Measurements from ENCODE around the gene GAK. TPM values are rescaled to one million over a fixed set of nuclear protein-coding genes. Genes with fewer than 3 reads are reported as not detected.
"Not testable (repeated sequence)": the region's sequence is repeated elsewhere in the genome, so short reads cannot be mapped to it uniquely, and the experiment has no call there.

GAK gene
- total RNA-seq, 1 experiment from 2014 or later: 57.1 TPM

DNA sequence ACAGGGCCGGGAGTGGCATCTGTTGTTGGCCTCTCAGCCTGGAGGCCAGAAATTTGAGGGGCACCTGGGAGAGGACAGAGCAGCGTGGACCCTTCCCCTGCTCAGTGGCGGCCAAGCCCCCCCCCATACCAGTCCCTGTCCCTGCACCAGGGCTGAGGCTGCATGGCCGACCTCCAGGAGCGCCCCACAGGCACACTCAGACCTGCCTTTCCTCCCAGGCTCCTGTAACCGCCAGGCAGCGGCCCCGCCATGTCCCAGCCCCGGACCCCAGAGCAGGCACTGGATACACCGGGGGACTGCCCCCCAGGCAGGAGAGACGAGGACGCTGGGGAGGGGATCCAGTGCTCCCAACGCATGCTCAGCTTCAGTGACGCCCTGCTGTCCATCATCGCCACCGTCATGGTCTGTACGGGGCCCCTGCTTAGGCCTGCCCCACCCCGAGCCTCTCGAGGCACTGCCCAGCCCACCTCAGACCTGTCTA is 15.4 kb upstream of the GAK start:
- no peak overlapping the region for H3K4me3 ChIP-seq
- H3K9me3 ChIP-seq: no peaks in the 10 kb centered on the region
- no peaks in the 10 kb centered on the region for H3K36me3 ChIP-seq
- no peaks in the 10 kb centered on the region for H3K27me3 ChIP-seq
- no peak for DNase-seq

DNA sequence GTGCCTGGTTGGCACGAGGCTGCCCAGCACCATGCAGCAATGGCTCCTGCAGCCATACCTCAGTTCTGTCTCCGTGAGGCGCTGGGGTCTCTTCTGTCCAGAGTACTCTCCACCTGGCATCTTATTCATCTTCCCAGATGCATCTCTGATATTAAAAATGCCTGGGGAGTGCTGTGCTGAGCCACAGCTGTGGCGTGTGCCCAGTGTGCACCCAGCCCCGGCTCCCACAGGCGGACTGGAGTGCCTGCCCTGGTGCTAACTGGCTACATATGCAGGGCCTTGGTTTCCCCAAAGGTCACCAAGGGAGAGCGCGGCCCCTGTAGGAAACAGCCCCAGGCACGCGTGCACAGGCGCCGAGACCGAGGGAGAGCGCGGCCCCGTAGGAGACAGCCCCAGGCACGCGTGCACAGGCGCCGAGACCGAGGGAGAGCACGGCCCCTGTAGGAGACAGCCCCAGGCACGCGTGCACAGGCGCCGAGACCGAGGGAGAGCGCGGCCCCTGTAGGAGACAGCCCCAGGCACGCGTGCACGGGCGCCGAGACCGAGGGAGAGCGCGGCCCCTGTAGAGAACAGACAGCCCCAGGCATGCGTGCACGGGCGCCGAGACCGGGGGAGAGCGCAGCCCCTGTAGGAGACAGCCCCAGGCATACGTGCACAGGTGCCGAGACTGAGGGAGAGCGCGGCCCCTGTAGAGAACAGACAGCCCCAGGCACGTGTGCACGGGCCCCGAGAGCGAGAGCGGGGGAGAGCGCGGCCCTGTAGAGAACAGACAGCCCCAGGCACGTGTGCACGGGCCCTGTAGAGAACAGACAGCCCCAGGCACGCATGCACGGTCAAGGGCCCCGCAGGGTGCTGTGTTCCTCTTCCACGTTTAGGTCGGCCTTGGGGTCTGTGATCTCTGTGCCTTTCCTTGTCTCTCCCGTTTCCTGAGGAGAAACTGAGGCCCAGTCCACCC is 14.7 kb upstream of the GAK start:
- no peak overlapping the region for H3K4me3 ChIP-seq
- no peak for DNase-seq
- H3K9me3 ChIP-seq: no peaks in the 10 kb centered on the region
- H3K27me3 ChIP-seq: no peaks in the 10 kb centered on the region
- H3K36me3 ChIP-seq: no peaks in the 10 kb centered on the region

DNA sequence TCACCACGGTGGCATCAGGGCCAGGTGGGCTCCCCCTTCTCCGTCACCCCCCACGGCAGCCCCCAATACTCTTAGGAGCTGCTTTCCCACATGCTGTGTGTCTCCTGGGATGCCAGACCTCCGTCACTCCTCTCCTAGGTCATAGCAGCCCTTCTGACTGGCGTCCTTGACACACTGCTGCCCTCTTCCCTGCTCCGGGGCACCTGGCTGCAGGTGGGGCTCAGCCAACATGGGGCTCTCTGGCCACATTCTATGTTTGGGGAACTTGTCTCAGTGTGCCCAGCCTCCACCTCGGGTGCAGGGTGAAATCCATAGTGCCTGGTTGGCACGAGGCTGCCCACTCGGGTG is 14.0 kb upstream of the GAK start:
- Histone ChIP-seq H3K4me3 (no peak overlapping the region), H3K27me3 (no peaks in the 10 kb centered on the region), H3K9me3 (no peaks in the 10 kb centered on the region), H3K36me3 (no peaks in the 10 kb centered on the region)
- DNase-seq: no peak

DNA sequence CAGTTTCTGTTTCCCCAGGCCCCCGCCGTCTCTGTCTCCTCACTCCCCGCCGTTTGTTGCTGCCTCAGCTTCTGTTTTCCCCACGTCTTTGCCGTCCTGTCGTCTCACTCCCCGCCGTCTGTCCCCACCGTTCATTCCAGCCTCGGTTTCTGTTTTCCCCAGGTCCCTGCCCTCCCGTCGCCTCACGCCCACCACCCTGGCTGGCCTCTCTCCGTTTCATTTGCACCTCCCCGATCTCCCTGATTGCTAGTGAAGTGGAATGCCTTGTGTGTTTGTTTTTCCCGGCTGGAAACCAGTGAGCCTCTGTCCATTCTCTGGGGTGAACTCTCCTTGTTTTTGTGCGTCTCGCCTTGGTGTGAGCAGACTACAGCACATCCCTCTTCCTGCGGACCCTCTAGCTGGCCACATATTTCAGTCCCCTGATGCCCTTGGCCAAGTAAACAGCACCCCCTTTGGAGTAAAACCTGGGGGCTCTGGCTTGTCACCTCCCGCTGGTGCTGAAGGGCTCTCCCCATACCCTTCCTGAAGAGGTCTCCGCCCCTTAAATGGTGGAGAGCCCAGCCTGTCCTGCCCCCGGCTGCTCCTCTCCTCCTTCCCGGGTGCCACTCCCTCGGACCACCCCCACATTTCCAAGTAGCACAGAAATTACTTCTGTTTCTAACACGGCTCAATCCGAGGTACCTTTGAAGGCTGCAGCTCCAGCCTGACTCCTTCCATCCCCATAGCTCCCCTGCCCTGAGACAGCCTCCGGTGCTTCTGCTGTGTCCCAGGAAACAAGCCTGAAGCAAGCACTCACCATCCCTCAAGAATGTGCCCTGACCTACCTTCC is 13.4 kb upstream of the GAK start:
- H3K9me3 ChIP-seq: no peaks in the 10 kb centered on the region
- H3K27me3 ChIP-seq: no peaks in the 10 kb centered on the region
- DNase-seq: no peak
- H3K4me3 ChIP-seq: no peak overlapping the region
- no peaks in the 10 kb centered on the region for H3K36me3 ChIP-seq

DNA sequence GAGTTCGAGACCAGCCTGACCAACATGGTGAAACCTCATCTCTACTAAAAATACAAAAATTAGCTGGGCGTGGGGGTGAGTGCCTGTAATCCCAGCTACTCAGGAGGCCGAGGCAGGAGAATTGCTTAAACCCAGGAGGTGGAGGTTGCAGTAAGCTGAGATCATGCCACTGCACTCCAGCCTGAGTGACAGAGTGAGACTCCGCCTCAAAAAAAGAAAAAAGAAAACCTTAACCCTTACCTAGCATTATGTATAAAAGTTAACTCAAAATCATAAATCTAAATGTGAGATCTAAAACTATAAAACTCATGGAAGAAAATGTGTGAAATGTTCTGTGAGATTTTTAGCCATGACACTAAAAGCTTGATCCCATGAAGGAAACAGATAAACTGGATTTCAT is 7.4 kb upstream of the GAK start:
- H3K9me3 ChIP-seq, H3K27me3 ChIP-seq, DNase-seq: not testable (repeated sequence)

DNA sequence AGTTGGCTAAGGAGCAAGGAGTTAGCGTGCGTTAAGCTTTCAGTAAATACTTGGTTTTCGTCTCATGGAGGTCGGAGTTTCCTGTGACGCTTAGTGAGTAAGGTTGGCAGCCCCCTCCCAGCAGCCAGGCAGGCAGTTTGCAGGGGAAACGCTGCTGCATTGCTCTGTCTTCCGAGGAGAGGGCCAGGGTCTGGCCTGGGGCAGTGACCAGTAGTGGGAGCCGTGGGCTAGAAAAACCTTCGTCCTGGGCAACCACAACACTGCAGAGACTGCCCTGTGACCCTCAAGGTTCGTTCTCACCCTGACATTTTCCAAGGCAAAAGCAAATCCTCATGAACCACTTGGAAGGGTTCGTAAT is 576 bp upstream of the GAK start:
- Histone ChIP-seq H3K36me3 (no peaks in the 10 kb centered on the region), H3K4me3 (peak overlapping the region; percentile 85), H3K9me3 (no peaks in the 10 kb centered on the region), H3K27me3 (no peaks in the 10 kb centered on the region)
- no peak for DNase-seq

More for the DNA sequence above, 7.4 kb upstream of the GAK start:
- not testable (repeated sequence) for H3K4me3 ChIP-seq, H3K36me3 ChIP-seq

DNA sequence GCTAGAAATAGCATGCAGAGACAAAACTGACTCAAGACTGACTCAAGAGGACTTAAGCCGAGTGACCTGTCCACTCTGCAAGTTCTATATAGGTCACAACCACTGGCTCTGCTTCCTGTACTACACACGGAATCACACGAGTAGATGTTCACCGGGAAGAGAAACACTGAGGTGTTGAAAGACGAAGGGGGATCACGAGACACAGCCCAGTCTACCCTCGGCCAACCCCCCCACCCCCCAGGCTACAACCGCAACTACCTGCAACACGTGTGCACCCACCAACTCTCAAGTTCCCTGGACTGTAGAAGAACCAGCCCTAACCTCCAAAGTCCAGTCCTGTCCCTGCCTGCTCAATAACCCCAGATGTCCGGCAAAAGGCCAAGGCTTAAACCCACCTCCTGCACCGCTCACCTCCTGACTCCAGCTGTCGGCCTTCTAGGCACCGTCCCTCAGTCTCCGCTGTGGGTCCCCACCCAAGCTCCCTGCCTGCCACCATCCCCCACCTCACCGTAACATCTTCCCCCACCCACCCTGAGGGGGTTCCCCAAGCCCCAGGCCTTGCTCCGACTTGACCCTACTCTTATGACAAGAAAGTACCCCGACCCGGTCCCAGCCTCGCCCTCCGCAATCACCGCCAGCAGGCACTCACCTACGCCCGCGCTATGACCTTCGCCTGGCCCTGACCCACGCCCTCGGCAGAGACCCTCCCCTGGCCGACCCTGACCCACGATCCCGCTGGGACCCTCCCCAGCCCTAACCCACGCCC is 739 bp downstream of the GAK start:
- peak; percentile 15 for DNase-seq
- Histone ChIP-seq H3K4me3 (peak overlapping the region; percentile 85), H3K27me3 (no peaks in the 10 kb centered on the region), H3K9me3 (no peaks in the 10 kb centered on the region), H3K36me3 (no peaks in the 10 kb centered on the region)

DNA sequence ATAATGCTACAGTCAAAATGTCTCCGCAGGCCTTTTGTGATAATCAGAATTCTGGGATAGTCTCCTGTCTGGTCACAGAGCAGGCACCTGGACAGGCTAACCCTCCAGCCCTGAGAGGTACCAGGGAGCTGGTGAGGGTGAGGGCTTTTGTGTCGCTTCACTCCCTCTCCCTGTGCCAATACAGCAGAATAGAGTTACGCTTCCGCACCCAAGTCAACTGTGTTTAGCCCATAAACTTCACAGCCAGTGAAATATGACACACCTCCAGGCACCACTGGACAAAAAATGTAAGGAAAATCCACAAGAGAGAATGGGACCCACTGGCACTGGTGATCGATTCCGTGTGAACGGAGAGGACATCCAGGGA is 1.3 kb downstream of the GAK start:
- Histone ChIP-seq H3K4me3 (peak overlapping the region; percentile 85), H3K36me3 (no peaks in the 10 kb centered on the region), H3K9me3 (no peaks in the 10 kb centered on the region), H3K27me3 (no peaks in the 10 kb centered on the region)
- no peak for DNase-seq

DNA sequence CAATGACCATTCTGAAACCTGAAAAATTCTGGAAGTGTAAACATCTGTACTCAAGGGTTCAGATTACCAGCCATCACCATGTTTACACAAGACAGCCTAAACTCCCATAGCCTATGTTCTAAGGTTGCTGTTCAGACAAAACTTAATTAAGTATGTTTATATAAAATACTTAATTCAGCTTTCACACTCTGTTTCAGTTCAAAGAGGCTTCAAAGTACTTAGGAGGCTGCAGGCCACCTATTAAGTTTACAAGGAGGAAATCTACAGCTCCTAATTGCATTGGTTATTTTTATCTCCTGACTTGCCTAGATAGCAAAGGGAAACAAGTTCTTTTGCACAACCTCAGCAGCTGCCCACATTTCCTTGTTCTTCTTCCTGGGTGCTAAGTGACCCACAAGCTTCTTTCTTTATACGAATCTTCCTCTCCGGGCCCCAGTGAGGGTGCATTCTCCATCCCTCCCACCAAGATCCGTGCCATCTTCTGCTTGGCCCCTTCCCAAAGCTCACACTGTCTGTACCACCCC is 2.0 kb downstream of the GAK start:
- Histone ChIP-seq H3K36me3 (no peaks in the 10 kb centered on the region), H3K4me3 (no peak overlapping the region; the same call in 1 of the 2 replicates), H3K27me3 (no peaks in the 10 kb centered on the region), H3K9me3 (no peaks in the 10 kb centered on the region)
- DNase-seq: no peak

DNA sequence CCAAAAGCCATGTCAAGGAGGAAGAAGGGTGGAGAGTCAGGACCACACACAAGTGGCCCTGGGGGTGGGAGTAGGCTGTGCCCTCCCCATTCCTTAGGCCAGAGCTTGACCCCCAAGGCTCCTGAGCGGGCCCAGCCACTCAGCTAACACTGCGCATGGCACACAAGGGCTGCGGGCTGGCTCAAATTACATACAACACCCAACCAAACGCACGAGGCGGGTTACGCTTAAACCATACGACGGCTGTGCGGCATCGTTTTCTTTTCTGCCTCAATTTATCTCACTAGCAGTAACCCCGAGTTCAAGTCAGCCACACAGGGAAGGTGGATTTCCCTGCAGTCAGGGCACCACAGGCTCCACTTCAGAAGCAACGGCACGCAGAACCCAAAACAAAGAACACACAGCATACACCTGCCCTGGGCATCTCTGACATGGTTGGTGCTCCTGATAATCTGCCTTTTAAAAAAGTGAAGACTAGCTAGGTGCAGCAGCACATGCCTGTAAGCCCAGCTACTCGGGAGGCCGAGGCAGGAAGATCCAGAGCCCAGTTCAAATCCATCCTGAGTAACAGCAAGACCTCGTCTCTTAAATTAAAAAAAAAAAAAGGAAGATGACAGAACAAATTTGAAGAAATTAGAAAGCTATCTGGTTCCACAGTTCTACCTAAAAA is 2.9 kb downstream of the GAK start:
- DNase-seq: no peak
- H3K36me3 ChIP-seq: no peaks in the 10 kb centered on the region
- H3K9me3 ChIP-seq: no peaks in the 10 kb centered on the region
- no peak overlapping the region for H3K4me3 ChIP-seq
- H3K27me3 ChIP-seq: no peaks in the 10 kb centered on the region

DNA sequence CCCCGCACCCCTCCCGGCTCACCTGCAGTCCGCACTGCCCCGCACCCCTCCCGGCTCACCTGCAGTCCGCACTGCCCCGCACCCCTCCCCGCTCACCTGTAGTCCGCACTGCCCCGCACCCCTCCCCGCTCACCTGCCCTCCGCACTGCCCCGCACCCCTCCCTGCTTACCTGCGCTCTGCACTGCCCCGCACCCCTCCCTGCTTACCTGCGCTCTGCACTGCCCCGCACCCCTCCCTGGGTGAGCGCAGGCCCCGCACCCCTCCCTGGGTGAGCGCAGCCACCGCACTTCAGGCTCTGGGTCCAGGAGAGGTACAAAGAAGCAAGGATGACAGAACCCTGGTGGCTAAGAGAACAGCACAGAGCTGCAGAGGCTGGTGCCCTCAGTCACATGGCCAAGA is 4.5 kb downstream of the GAK start:
- not testable (repeated sequence) for H3K4me3 ChIP-seq, H3K27me3 ChIP-seq, H3K9me3 ChIP-seq

DNA sequence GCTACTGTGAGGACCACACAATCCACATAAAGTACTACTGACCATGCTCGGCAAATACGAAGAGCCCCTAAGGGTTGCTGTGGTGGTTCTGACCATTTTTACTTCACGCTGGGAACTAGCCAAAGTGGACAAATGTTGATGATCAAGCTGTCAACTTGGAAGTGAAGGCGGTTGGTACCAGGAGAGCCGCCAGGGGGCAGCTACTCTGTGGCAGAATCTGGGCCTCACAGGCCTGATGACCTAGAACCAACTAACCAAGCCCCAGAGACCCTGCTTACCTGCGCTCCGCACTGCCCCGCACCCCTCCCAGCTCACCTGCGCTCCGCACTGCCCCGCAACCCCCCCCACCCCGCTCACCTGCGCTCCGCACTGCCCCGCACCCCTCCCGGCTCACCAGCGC is 5.6 kb downstream of the GAK start:
- Histone ChIP-seq H3K9me3 (no peaks in the 10 kb centered on the region), H3K36me3 (no peaks in the 10 kb centered on the region), H3K27me3 (no peaks in the 10 kb centered on the region), H3K4me3 (no peak overlapping the region)
- no peak for DNase-seq

More for the DNA sequence above, 4.5 kb downstream of the GAK start:
- DNase-seq, H3K36me3 ChIP-seq: not testable (repeated sequence)

DNA sequence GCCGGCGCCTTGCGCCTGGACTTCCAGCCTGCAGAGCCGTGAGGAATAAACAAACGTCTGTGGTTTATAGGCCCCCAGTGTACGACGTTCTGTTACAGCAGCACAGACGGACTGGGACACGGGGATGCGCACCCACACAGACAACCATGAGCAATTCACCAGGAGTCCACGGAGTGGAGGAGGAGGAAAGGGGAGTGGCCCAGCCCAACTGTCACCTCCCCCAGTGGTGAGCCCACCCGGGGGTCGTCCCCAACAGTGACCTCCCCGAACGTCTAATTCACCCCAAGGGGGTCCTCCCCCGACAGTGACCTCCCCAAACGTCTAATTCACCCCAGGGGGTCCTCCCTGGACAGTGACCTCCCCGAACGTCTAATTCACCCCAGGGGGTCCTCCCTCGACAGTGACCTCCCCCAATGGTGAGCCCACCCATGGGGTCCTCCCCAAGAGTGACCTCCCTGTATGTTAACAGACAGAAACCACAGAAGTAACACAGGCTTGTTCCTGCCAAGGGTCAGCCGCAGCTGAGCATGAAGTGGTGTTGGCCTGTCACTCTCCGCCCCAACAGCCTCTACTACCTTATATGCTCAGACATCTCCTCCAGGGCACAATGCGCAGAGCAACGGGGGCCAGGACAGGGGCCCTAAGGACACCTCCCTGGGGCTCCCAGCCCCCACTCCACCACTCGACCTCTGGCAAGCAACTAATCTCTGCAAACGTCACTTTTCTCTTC is 6.2 kb downstream of the GAK start:
- H3K36me3 ChIP-seq: no peaks in the 10 kb centered on the region
- H3K9me3 ChIP-seq: no peaks in the 10 kb centered on the region
- H3K4me3 ChIP-seq: no peak overlapping the region
- DNase-seq: no peak
- H3K27me3 ChIP-seq: no peaks in the 10 kb centered on the region

DNA sequence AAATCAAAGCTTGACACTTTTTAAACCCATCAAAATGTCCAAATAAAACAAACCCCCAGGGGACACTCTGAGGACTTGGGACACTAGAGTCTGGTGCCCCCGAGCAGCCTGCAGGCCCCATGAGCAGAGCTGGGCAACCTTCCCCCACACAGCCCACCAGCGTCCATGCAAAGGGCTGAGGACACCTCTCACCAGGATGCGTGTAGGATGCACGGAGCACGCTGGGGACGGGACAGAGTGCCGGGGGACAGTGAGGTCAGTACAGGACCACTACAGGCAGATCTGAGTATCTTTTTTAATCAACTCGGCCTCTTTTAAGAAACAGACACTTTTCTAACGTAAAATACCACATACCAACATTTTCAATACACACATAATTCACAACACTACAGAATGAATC is 6.9 kb downstream of the GAK start:
- Histone ChIP-seq H3K36me3 (no peaks in the 10 kb centered on the region), H3K4me3 (no peak overlapping the region), H3K27me3 (no peaks in the 10 kb centered on the region), H3K9me3 (no peaks in the 10 kb centered on the region)
- DNase-seq: no peak

DNA sequence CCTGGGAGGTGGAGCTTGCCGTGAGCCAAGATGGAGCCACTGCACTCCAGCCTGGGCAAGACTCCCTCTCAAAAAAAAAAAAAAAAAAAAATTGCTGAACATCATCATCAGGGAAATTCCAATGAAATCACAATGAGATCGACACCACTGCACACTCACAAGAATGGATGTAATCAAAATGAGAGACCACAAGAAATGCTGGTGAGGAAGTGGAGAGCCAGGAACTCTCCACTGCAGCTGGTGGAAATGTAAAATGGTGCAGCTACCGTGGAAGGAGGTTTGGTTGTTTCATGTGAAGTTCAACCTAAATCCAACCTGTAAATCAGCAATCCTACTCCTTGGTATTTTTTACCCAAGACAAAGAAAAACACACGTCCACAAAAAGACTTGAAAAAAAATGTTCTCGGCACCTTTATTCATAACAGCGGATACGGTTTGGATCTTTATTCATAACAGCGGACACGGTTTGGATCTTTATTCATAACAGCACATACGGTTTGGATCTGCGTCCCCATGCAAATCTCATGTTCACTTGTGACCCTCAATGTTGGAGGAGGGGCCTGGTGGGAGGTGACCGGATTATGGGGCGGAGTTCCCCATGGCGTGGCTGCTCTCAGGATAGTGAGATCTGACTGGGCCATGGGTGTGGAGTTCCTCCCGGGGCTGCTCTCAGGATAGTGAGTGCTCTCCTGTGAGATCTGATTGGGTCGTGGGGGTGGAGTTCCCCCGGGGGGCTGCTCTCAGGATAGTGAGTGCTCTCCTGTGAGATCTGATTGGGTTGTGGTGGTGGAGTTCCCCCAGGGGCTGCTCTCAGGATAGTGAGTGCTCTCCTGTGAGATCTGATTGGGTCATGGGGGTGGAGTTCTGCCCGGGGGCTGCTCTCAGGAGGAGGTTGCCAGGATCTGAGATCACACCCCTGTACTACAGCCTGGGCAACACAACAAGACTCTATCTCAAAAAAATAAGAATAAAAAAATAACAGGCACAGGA is 7.7 kb downstream of the GAK start:
- no peak overlapping the region for H3K4me3 ChIP-seq
- no peaks in the 10 kb centered on the region for H3K9me3 ChIP-seq
- H3K36me3 ChIP-seq: no peaks in the 10 kb centered on the region
- no peaks in the 10 kb centered on the region for H3K27me3 ChIP-seq
- peak; percentile 13 for DNase-seq

All from MG63 (cell line).